HAP-1 (cell line): ENCODE data around the gene PEBP1.

ENCODE experiments used
- DNase-seq, 2 experiments: peaks; one replicate each; pipeline ENCODE4 v3.0.0-alpha.2; 2016 to 2020; ENCODE audit warnings: low spot score in 2 of 2
- H3K27me3 ChIP-seq: fragments of 250-450 bp; sonication (Bioruptor Pico); 2 replicates; pipeline ENCODE4 v1.5.1; 2020; ENCODE audit warnings: low read depth, mild to moderate bottlenecking, moderate library complexity
- H3K36me3 ChIP-seq: fragments of 250-450 bp; sonication (Bioruptor Pico); replicated peaks from 2 replicates; pipeline ENCODE4 v1.5.1; 2020; ENCODE audit warnings: mild to moderate bottlenecking
- H3K4me1 ChIP-seq: fragments of 250-450 bp; sonication (Bioruptor Pico); 2 replicates; pipeline ENCODE4 v1.5.1; 2020; ENCODE audit warnings: mild to moderate bottlenecking
- H3K4me3 ChIP-seq: fragments of 250-450 bp; sonication (Bioruptor Pico); 2 replicates; pipeline ENCODE4 v1.5.1; 2020; ENCODE audit warnings: mild to moderate bottlenecking, moderate library complexity
- H3K9me3 ChIP-seq: fragments of 250-450 bp; sonication (Bioruptor Pico); 2 replicates; pipeline ENCODE4 v1.5.1; 2020; ENCODE audit warnings: mild to moderate bottlenecking, moderate library complexity
- in situ Hi-C: fragments of 300-500 bp; cut with MboI; formaldehyde crosslinking; loops from 3 replicates; pipeline ENCODE4 v1.14.3; 2020; ENCODE audit warnings: low sequenced_read_pairs, inconsistent platforms, mixed read lengths

PEBP1 gene

GRCh38 chr12:118189741-118190191, 53.8 kb downstream of the PEBP1 start:
- Histone ChIP-seq H3K4me3 (no peak overlapping the region), H3K9me3 (no peaks in the 10 kb centered on the region), H3K27me3 (no peaks in the 10 kb centered on the region), H3K36me3 (no peaks in the 10 kb centered on the region), H3K4me1 (peaks cover 10% of the 10 kb centered on the region)
- in situ Hi-C loops = no loop called here
- no peak for DNase-seq

- no peak overlapping the region for H3K4me3 ChIP-seq
- H3K36me3 ChIP-seq = no peaks in the 10 kb centered on the region
Measured at GRCh38 chr12:118190266-118190665, 54.3 kb downstream of the PEBP1 start.

GRCh38 chr12:118193477-118193876, 57.6 kb downstream of the PEBP1 start:
- Histone ChIP-seq H3K4me3 (no peak overlapping the region), H3K36me3 (no peaks in the 10 kb centered on the region), H3K9me3 (no peaks in the 10 kb centered on the region), H3K4me1 (peaks cover 12% of the 10 kb centered on the region), H3K27me3 (no peaks in the 10 kb centered on the region)
- DNase-seq = no peak
- in situ Hi-C loops = no loop called here

More at GRCh38 chr12:118190266-118190665, 54.3 kb downstream of the PEBP1 start:
- in situ Hi-C loops = no loop called here
- DNase-seq = no peak
- peaks cover 12% of the 10 kb centered on the region for H3K4me1 ChIP-seq
- H3K9me3 ChIP-seq = no peaks in the 10 kb centered on the region
- H3K27me3 ChIP-seq = no peaks in the 10 kb centered on the region

- Histone ChIP-seq H3K9me3 (no peaks in the 10 kb centered on the region), H3K4me1 (peaks cover 12% of the 10 kb centered on the region), H3K36me3 (peaks cover 4% of the 10 kb centered on the region; the same call in 1 of the 2 replicates), H3K27me3 (no peaks in the 10 kb centered on the region), H3K4me3 (no peak overlapping the region)
- in situ Hi-C loops = no loop called here
- no peak for DNase-seq
Measured at GRCh38 chr12:118193958-118194357, 58.0 kb downstream of the PEBP1 start.
